Ascending aorta (tissue), 2 donors: ENCODE data around the gene ZMIZ1. TPM values are rescaled to one million over a fixed set of nuclear protein-coding genes. Genes with fewer than 3 reads are reported as not detected.

Experiments
- DNase-seq, 2 donors: peaks; one replicate each; pipeline ENCODE4 v3.0.0-alpha.2; 2019; ENCODE audit warnings: low spot score in 2 of 2
- H3K27ac ChIP-seq, 2 donors: fragments of 200-600 bp; sonication (generic); one replicate each; pipeline ENCODE4 v1.5.1; 2016 to 2017; ENCODE audit warnings: mild to moderate bottlenecking in 1 of 2
- H3K27me3 ChIP-seq: fragments of 200-600 bp; sonication (generic); one replicate; pipeline ENCODE4 v1.5.1; 2017
- H3K36me3 ChIP-seq, 2 donors: fragments of 200-600 bp; sonication (generic); one replicate each; pipeline ENCODE4 v1.5.1; 2016
- H3K4me1 ChIP-seq, 2 donors: fragments of 200-600 bp; sonication (generic); one replicate each; pipeline ENCODE4 v1.5.1; 2016 to 2017; ENCODE audit warnings: mild to moderate bottlenecking in 1 of 2
- H3K4me3 ChIP-seq, 2 donors: fragments of 200-600 bp; sonication (generic); one replicate each; pipeline ENCODE4 v1.5.1; 2016 to 2017; ENCODE audit warnings: mild to moderate bottlenecking in 1 of 2
- H3K9me3 ChIP-seq, 2 donors: fragments of 200-600 bp; sonication (generic); one replicate each; pipeline ENCODE4 v1.5.1; 2016
- intact Hi-C: fragments of 100-400 bp; cut with DNase I; formaldehyde crosslinking; loops from one replicate; pipeline ENCODE4 v1.15.1; 2023
- total RNA-seq: library from RNA; depleted of rRNA; stranded (reverse); fragments of >200 nt; gene quantifications from one replicate; pipeline ENCODE4 v1.1.0, GENCODE V29; 2016
- TF ChIP-seq, protein P1 (sequence below), 3 experiments: fragments of 200-600 bp in 2 of 3; fragments of 450-650 bp in 1 of 3; sonication (generic) in 2 of 3; IDR thresholded peaks; one replicate each; pipeline ENCODE4 v1.5.1; 2016 to 2019; ENCODE audit warnings: antibody characterized with exemption in 3 of 3, mild to moderate bottlenecking in 1 of 3, moderate library complexity in 1 of 3

Gene ZMIZ1
- total RNA-seq, 1 donor from 2014 or later = 96.2 TPM

- H3K4me3 ChIP-seq = no peak overlapping the region
Observed at GRCh38 chr10:79084012-79084971, 15.5 kb downstream of the ZMIZ1 start.

DNA sequence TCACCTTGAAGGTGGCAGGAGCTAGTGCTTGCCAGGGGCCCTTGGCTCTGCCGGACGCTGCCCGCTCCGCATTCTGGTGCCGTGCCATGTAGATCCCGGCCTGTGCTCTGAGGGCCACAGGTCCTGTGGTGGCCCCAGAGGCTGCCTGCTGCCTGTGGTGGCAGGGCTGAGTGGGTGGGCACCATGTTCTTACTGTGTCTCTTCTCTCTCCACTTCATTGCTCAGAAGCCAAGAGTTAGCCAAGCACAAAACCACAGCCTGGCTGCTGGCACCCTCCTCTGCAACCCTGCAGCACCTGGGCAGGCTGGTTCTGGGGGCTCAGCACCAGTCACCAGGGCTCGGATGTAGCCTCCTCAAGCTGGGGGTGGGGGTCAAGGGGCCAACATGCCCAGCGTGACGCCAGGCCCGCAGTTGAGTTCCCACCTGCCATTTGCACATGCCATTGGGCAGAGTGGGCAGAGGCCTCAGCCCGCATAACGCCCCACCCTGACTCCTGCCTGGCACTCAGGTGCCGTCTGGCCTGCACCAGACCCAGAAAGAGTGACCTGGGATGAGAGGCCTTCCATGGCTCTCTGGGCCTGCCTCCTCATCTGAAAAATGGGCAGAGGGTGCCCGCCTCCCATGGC, 16.3 kb downstream of the ZMIZ1 start:
- Histone ChIP-seq H3K9me3 (no peaks in the 10 kb centered on the region), H3K27me3 (no peaks in the 10 kb centered on the region), H3K4me3 (no peak overlapping the region), H3K4me1 (peaks cover 39 to 57% of the 10 kb centered on the region in 2 donors), H3K27ac (peak overlapping the region; percentile 55 to 66), H3K36me3 (no peaks in the 10 kb centered on the region)
- TF ChIP-seq, protein P1, sequence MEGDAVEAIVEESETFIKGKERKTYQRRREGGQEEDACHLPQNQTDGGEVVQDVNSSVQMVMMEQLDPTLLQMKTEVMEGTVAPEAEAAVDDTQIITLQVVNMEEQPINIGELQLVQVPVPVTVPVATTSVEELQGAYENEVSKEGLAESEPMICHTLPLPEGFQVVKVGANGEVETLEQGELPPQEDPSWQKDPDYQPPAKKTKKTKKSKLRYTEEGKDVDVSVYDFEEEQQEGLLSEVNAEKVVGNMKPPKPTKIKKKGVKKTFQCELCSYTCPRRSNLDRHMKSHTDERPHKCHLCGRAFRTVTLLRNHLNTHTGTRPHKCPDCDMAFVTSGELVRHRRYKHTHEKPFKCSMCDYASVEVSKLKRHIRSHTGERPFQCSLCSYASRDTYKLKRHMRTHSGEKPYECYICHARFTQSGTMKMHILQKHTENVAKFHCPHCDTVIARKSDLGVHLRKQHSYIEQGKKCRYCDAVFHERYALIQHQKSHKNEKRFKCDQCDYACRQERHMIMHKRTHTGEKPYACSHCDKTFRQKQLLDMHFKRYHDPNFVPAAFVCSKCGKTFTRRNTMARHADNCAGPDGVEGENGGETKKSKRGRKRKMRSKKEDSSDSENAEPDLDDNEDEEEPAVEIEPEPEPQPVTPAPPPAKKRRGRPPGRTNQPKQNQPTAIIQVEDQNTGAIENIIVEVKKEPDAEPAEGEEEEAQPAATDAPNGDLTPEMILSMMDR (IDR thresholded peaks at IDR 0.05) = no peak
- no peak for DNase-seq
- intact Hi-C loops = loop anchor here (2.0 kb wide), 1 partner anchor 14 kb away; no protein-coding TSS in a partner anchor

More at GRCh38 chr10:79084012-79084971, 15.5 kb downstream of the ZMIZ1 start:
- Histone ChIP-seq H3K4me1 (peaks cover 41 to 65% of the 10 kb centered on the region in 2 donors), H3K36me3 (no peaks in the 10 kb centered on the region), H3K9me3 (no peaks in the 10 kb centered on the region), H3K27me3 (no peaks in the 10 kb centered on the region), H3K27ac (peak overlapping the region; percentile 55 to 66)
- TF ChIP-seq, protein P1 (IDR thresholded peaks at IDR 0.05) = no peak
- intact Hi-C loops = loop anchor here (2.0 kb wide), 1 partner anchor 13 kb away; no protein-coding TSS in a partner anchor
- DNase-seq = peak; percentile 89 to 97

GRCh38 chr10:79086822-79087221, 18.1 kb downstream of the ZMIZ1 start:
- H3K36me3 ChIP-seq = no peaks in the 10 kb centered on the region
- no peak overlapping the region for H3K27ac ChIP-seq
- intact Hi-C loops = no loop called here
- H3K4me3 ChIP-seq = no peak overlapping the region
- H3K27me3 ChIP-seq = no peaks in the 10 kb centered on the region
- peaks cover 25 to 46% of the 10 kb centered on the region in 2 donors for H3K4me1 ChIP-seq
- no peaks in the 10 kb centered on the region for H3K9me3 ChIP-seq
- no peak for DNase-seq
- TF ChIP-seq, protein P1 (IDR thresholded peaks at IDR 0.05) = no peak

DNA sequence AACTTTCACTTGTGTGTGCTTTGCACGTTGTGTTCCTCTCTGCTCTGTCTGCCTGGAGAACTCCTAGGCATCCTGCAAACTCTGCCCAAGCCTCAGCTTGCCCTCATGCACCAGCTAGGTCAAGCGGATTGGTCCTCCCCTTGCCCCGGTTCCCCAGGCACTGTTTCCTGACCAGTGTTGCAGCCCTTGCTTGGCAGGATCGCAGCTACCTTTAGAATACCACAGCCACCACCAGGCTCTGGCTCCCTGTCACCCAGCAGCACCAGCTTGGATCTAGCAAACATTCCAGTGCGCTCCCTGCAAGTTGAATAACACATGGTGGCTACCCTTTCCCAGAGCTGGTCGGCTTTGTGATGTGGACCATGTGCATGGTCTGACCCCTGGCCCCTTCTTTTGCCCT, 19.0 kb downstream of the ZMIZ1 start:
- Histone ChIP-seq H3K27ac (peak overlapping the region in 1 of 2 donors; percentile 35), H3K36me3 (no peaks in the 10 kb centered on the region), H3K4me3 (no peak overlapping the region), H3K9me3 (no peaks in the 10 kb centered on the region), H3K27me3 (no peaks in the 10 kb centered on the region), H3K4me1 (peaks cover 17 to 37% of the 10 kb centered on the region in 2 donors)
- intact Hi-C loops = no loop called here
- no peak for DNase-seq
- TF ChIP-seq, protein P1 (IDR thresholded peaks at IDR 0.05) = no peak

- Histone ChIP-seq H3K4me3 (no peak overlapping the region), H3K27ac (peak overlapping the region in 1 of 2 donors; percentile 35), H3K27me3 (no peaks in the 10 kb centered on the region), H3K9me3 (no peaks in the 10 kb centered on the region), H3K4me1 (peaks cover 16 to 32% of the 10 kb centered on the region in 2 donors), H3K36me3 (no peaks in the 10 kb centered on the region)
- DNase-seq = no peak
- intact Hi-C loops = no loop called here
- TF ChIP-seq, protein P1 (IDR thresholded peaks at IDR 0.05) = no peak
Observed at GRCh38 chr10:79088176-79088575, 19.4 kb downstream of the ZMIZ1 start.
